ENCODE data around the gene TFF2.
A peak's percentile ranks its signal among the peaks of the same experiment; 100 is the strongest.

Gene TFF2

GRCh38 chr21:42382915-42383314, 32.1 kb upstream of the TFF2 start:
- no peak overlapping the region for H3K27ac ChIP-seq
- no peaks in the 10 kb centered on the region for H3K36me3 ChIP-seq
- peaks cover 4% of the 10 kb centered on the region for H3K9me3 ChIP-seq (ENCODE audit: severe bottlenecking)
- H3K4me3 ChIP-seq (ENCODE audit: low read depth, low read length) = no peak overlapping the region
- no peaks in the 10 kb centered on the region for H3K27me3 ChIP-seq (ENCODE audit: insufficient read depth, low read depth, severe bottlenecking)
- DNase-seq = no peak
- TF ChIP-seq CTCF (IDR thresholded peaks at IDR 0.05; ENCODE audit: low read depth, low read length) = no peak

- DNase-seq = peak; percentile 83
- peak; percentile 97 for TF ChIP-seq CTCF (IDR thresholded peaks at IDR 0.05; ENCODE audit: low read depth, low read length)
Observed at GRCh38 chr21:42381347-42381984, 30.7 kb upstream of the TFF2 start.

GRCh38 chr21:42379426-42380215, 28.8 kb upstream of the TFF2 start:
- DNase-seq = no peak
- no peak for TF ChIP-seq CTCF (IDR thresholded peaks at IDR 0.05; ENCODE audit: low read depth, low read length)
- no peak overlapping the region for H3K4me3 ChIP-seq (ENCODE audit: low read depth, low read length)
- no peaks in the 10 kb centered on the region for H3K27me3 ChIP-seq (ENCODE audit: insufficient read depth, low read depth, severe bottlenecking)
- H3K9me3 ChIP-seq (ENCODE audit: severe bottlenecking) = peaks cover 4% of the 10 kb centered on the region
- H3K27ac ChIP-seq = no peak overlapping the region
- H3K36me3 ChIP-seq = no peaks in the 10 kb centered on the region

More at GRCh38 chr21:42381347-42381984, 30.7 kb upstream of the TFF2 start:
- Histone ChIP-seq H3K9me3 (ENCODE audit: severe bottlenecking) (peaks cover 4% of the 10 kb centered on the region), H3K4me3 (ENCODE audit: low read depth, low read length) (no peak overlapping the region), H3K27ac (no peak overlapping the region), H3K27me3 (ENCODE audit: insufficient read depth, low read depth, severe bottlenecking) (no peaks in the 10 kb centered on the region), H3K36me3 (no peaks in the 10 kb centered on the region)

GRCh38 chr21:42378418-42378817, 27.6 kb upstream of the TFF2 start:
- TF ChIP-seq CTCF (IDR thresholded peaks at IDR 0.05; ENCODE audit: low read depth, low read length) = no peak
- no peak overlapping the region for H3K27ac ChIP-seq
- no peaks in the 10 kb centered on the region for H3K27me3 ChIP-seq (ENCODE audit: insufficient read depth, low read depth, severe bottlenecking)

GRCh38 chr21:42377951-42378340, 27.2 kb upstream of the TFF2 start:
- Histone ChIP-seq H3K27me3 (ENCODE audit: insufficient read depth, low read depth, severe bottlenecking) (no peaks in the 10 kb centered on the region), H3K36me3 (no peaks in the 10 kb centered on the region), H3K27ac (no peak overlapping the region), H3K9me3 (ENCODE audit: severe bottlenecking) (peaks cover 4% of the 10 kb centered on the region), H3K4me3 (ENCODE audit: low read depth, low read length) (no peak overlapping the region)
- TF ChIP-seq CTCF (IDR thresholded peaks at IDR 0.05; ENCODE audit: low read depth, low read length) = no peak
- no peak for DNase-seq

More at GRCh38 chr21:42378418-42378817, 27.6 kb upstream of the TFF2 start:
- no peak for DNase-seq
- Histone ChIP-seq H3K36me3 (no peaks in the 10 kb centered on the region), H3K9me3 (ENCODE audit: severe bottlenecking) (peaks cover 4% of the 10 kb centered on the region), H3K4me3 (ENCODE audit: low read depth, low read length) (no peak overlapping the region)
